ENCODE data around the gene PTPN23. TPM values are rescaled to one million over a fixed set of nuclear protein-coding genes. Genes with fewer than 3 reads are reported as not detected.
"Not testable (repeated sequence)": the region's sequence is repeated elsewhere in the genome, so short reads cannot be mapped to it uniquely, and the experiment has no call there.

The PTPN23 gene
- total RNA-seq, 1 donor from 2014 or later: 9.5 TPM

DNA sequence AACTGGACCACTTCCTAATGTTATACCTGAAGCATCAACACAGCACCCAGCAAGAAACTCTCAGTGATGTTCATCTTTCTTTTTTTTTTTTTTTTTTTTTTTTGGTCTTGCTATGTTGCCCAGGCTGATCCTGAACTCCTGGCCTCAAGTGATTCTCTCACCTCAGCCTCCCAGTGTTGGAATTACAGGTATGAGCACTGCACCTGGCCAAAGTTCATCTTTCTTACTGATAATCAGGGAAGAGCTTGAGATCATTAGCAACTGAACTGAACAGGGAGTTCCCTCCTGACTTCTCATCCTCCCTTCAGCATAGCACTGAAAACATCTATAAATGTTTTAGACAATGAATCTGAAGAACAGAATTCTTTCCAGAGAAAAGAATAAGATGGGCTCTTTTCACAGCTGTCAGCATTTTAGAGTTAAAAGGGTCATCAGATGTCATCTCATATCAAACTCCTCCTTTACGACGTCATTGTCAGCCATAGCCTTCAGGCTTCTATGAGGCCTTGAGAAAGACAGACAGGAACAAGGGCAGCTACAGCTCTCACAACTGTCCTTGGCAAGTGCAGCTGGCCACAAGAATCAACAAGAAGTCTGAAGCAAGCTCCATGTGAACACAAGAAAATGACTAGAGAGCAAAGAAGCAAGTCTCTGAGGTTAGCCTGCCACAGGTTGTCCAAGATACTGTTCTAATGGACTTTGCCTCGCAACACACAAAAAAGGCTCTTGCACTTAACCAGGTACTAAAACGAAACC lies 61.2 kb downstream of the PTPN23 start:
- DNase-seq (ENCODE audit: low read depth in 2 of 2): no peak

GRCh38 chr3:47443611-47443995 lies 62.8 kb downstream of the PTPN23 start:
- no peak for DNase-seq (ENCODE audit: low read depth in 2 of 2)

DNA sequence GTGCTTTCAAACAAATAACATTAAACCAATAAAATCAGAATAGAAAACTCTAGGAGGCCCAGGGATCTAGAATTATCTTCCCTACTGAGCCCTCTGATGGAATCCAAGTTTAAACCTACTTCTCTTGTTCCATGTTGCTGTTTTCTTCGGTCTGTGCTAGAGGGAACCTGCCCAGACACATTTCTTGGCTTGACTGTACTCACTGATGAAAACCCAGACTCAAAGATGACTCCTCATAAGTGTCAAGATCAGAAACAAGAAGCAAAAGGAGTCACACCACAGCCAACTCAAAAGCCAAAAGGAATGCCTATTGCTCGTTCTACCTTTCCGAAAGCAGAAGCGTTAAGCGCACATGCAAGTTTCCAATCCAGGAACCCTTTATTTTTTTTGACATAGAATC lies 63.3 kb downstream of the PTPN23 start:
- no peak for DNase-seq (ENCODE audit: low read depth in 2 of 2)

DNA sequence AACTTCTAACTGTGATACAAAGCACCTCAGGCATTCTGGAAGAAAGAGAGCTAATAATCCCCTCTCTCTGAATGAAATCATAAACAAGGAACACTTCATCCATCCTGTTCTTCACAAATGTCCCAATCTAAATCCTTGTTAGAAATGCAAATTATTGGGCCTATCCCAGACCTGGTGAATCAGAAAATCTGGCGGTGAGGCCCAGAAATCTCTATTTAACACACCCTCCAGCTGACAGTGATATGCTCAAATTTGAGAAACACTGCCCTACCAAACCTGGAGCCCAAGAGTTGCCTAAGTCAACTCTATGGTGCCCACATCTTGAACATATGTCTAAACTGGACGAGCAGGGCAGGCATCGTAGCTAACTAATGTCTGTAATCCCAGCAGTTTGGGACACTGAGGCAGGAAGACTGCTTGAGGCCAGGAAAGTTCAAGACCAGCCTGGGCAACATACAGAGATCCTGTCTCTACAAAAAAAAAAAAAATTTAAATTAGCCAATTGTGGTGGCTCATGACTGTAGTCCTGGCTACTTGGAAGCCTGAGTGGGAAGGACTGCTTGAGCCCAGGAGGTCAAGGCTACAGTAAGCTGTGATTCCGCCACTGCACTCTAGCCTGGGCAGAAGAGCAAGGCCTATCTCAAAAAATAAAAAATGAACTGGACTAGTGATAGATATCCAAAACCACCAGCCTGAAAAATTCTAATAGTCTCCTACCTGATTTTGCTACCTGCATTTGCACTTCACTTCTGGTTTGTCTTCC lies 71.8 kb downstream of the PTPN23 start:
- DNase-seq (ENCODE audit: low read depth in 2 of 2): no peak

DNA sequence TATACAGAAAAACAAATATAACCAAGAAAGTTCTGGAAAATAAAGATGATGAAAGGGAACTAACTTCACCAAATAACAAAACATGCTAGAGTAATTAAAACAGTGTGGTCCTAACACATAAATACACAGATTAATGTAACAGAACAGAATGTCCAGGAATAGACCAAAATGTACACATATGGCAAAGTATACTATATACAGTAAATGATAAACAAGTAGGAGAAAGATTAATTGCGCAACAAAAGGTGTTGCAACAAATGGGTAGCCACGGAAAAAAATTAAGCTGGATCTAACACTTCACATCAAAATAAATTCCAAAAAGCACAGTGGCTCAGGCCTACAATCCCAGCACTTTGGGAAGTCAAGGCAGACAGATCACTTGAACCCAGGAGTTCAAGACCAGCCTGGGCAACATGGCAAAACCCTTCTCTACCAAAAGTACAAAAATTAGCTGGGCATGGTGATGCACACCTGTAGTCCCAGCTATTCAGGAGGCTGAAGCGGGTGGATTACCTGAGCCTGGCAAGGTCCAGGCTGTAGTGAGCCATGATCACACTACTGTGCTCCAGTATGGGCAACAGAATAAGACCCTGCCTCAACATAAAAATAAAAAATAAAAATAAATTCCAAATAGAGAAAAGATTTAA lies 75.1 kb downstream of the PTPN23 start:
- no peak for DNase-seq (ENCODE audit: low read depth in 2 of 2)

DNA sequence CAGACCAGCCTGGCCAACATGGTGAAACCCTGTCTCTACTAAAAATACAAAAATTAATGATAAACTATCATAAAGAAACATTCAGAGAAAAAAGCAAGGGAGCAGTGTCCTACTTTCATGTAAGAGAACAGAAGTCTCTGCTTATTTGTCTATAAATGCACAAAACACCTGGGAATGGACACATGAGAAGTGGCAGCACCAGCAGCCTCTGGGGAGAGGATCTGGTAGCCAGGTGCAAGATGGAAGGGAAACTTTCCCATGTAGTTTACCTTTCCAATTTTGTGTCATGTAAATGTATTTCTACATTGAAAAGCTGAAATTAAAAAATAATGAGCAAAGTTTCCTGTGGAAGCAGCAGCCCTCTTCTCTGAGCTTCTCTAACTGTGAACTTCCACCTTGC lies 76.2 kb downstream of the PTPN23 start:
- DNase-seq (ENCODE audit: low read depth in 2 of 2): no peak

DNA sequence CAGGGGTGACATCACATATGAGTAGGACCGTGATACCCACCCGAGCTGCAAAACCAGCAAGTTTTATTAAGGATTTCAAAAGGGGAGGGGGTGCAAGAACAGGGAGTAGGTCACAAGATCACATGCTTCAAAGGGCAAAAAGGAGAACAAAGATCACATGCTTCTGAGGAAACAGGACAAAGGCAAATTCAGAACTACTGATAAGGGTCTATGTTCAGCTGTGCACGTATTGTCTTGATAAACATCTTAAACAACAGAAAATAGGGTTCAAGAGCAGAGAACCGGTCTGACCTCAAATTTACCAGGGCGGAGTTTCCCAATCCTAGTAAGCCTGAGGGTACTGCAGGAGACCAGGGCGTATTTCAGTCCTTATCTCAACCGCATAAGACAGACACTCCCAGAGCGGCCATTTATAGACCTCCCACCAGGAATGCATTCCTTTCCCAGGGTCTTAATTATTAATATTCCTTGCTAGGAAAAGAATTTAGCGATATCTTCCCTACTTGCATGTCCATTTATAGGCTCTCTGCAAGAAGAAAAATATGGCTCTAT lies 78.8 kb downstream of the PTPN23 start:
- not testable (repeated sequence) for DNase-seq (ENCODE audit: low read depth in 2 of 2)

Other genes starting within 250 kb of the PTPN23 start
- gene SETD2, start 216.9 kb upstream of the PTPN23 start, total RNA-seq: 18.9 and 22.4 TPM in 2 replicates
- 6.3 and 6.8 TPM in 2 replicates for gene KIF9, start 98.2 kb upstream of the PTPN23 start, total RNA-seq
- 20.3 and 23.1 TPM in 2 replicates for gene KLHL18, start 98.1 kb upstream of the PTPN23 start, total RNA-seq
- gene SCAP, start 94.9 kb downstream of the PTPN23 start, total RNA-seq: 39.2 and 55.9 TPM in 2 replicates
- gene ELP6, start 132.7 kb downstream of the PTPN23 start, total RNA-seq: 27.9 and 34.6 TPM in 2 replicates
- gene CSPG5, start 197.8 kb downstream of the PTPN23 start, total RNA-seq: 0.26 and 0.38 TPM in 2 replicates

Measured in dermis microvascular lymphatic vessel endothelial cell (primary cell).